ENCODE measurements around the gene MEIKIN.

DNA sequence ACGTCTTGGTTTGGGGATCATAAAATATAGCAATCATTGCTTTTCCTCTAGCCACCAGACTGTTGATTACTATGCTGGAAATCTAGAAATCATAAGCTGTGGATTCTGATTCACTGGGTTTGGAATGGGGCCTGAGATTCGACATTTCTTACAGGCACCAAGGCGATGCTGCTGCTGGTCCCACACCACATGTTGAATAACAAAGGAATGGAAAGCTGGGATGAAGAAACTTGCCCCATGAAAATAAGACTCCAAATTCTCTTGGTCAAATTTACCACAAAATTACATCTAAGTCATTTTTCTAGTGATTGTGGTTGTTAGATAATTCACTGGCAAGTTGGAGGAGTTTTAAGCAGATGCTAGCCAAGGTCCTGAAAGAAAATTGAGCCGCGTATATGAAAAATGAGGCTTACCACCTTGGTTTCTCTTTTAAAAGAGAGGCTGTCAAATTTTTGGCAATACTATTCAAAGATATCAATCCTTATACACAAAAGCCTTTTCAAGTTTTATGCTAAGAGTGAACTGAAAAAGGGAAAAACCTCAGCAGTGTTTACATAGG lies 23.0 kb upstream of the MEIKIN start:
- TF ChIP-seq POLR2A (IDR thresholded peaks at IDR 0.05), result no peak
- TF ChIP-seq CTCF (IDR thresholded peaks at IDR 0.05), result no peak

Measured in uterus (tissue), 2 donors.